ENCODE data around the gene TMEM132D. TPM values are rescaled to one million over a fixed set of nuclear protein-coding genes. Genes with fewer than 3 reads are reported as not detected.

Gene TMEM132D
- total RNA-seq, 1 donor from 2014 or later = not detected

GRCh38 chr12:129145381-129145780 is 758.4 kb downstream of the TMEM132D start:
- DNase-seq (ENCODE audit: low read depth) = no peak
- TF ChIP-seq CTCF (IDR thresholded peaks at IDR 0.05; ENCODE audit: insufficient read depth, low read depth, low read length) (no peak), EZH2 (IDR thresholded peaks at IDR 0.05; ENCODE audit: insufficient read depth, low read length) (no peak)
- Histone ChIP-seq H3K4me2 (ENCODE audit: low read length) (no peak overlapping the region), H3K36me3 (ENCODE audit: insufficient read depth, low read length) (no peaks in the 10 kb centered on the region), H3K27me3 (ENCODE audit: insufficient read depth, low read length) (no peaks in the 10 kb centered on the region), H2AFZ (ENCODE audit: low read depth, low read length) (no peak overlapping the region), H3K9ac (ENCODE audit: low read length) (no peak overlapping the region), H3K4me3 (ENCODE audit: insufficient read depth, low read depth, low read length) (no peak overlapping the region), H3K4me1 (ENCODE audit: insufficient read depth, low read length) (no peaks in the 10 kb centered on the region), H4K20me1 (ENCODE audit: insufficient read depth, low read length) (no peaks in the 10 kb centered on the region), H3K79me2 (ENCODE audit: insufficient read depth, low read length) (no peaks in the 10 kb centered on the region), H3K9me3 (ENCODE audit: insufficient read depth, low read depth, low read length) (no peaks in the 10 kb centered on the region), H3K27ac (ENCODE audit: low read depth, low read length) (no peak overlapping the region)
- no peaks in the 10 kb centered on the region for H3K36me3 Mint-ChIP-seq (ENCODE audit: low read depth, unreplicated experiment)
- no peak for FAIRE-seq
- no peak overlapping the region for H3K27ac Mint-ChIP-seq (ENCODE audit: unreplicated experiment)
- H3K9me3 Mint-ChIP-seq (ENCODE audit: unreplicated experiment) = peaks cover 11% of the 10 kb centered on the region
- no peak overlapping the region for H3K4me3 Mint-ChIP-seq (ENCODE audit: unreplicated experiment)
- H3K27me3 Mint-ChIP-seq (ENCODE audit: low read depth, unreplicated experiment) = no peaks in the 10 kb centered on the region
- H3K4me1 Mint-ChIP-seq (ENCODE audit: low read depth, unreplicated experiment) = no peaks in the 10 kb centered on the region

GRCh38 chr12:129138776-129139175 is 765.0 kb downstream of the TMEM132D start:
- H3K4me1 Mint-ChIP-seq (ENCODE audit: low read depth, unreplicated experiment) = no peaks in the 10 kb centered on the region
- FAIRE-seq = no peak
- H3K4me2 ChIP-seq (ENCODE audit: low read length) = no peak overlapping the region

More at GRCh38 chr12:129138776-129139175, 765.0 kb downstream of the TMEM132D start:
- DNase-seq (ENCODE audit: low read depth) = no peak
- Histone ChIP-seq H3K27me3 (ENCODE audit: insufficient read depth, low read length) (no peaks in the 10 kb centered on the region), H3K27ac (ENCODE audit: low read depth, low read length) (no peak overlapping the region), H3K36me3 (ENCODE audit: insufficient read depth, low read length) (no peaks in the 10 kb centered on the region), H2AFZ (ENCODE audit: low read depth, low read length) (no peak overlapping the region), H4K20me1 (ENCODE audit: insufficient read depth, low read length) (no peaks in the 10 kb centered on the region), H3K9ac (ENCODE audit: low read length) (no peak overlapping the region), H3K4me1 (ENCODE audit: insufficient read depth, low read length) (no peaks in the 10 kb centered on the region), H3K4me3 (ENCODE audit: insufficient read depth, low read depth, low read length) (no peak overlapping the region), H3K79me2 (ENCODE audit: insufficient read depth, low read length) (no peaks in the 10 kb centered on the region), H3K9me3 (ENCODE audit: insufficient read depth, low read depth, low read length) (peaks cover 4% of the 10 kb centered on the region)
- H3K4me3 Mint-ChIP-seq (ENCODE audit: unreplicated experiment) = no peak overlapping the region
- H3K27ac Mint-ChIP-seq (ENCODE audit: unreplicated experiment) = no peak overlapping the region
- no peak for TF ChIP-seq CTCF (IDR thresholded peaks at IDR 0.05; ENCODE audit: insufficient read depth, low read depth, low read length)
- no peak for TF ChIP-seq EZH2 (IDR thresholded peaks at IDR 0.05; ENCODE audit: insufficient read depth, low read length)
- H3K36me3 Mint-ChIP-seq (ENCODE audit: low read depth, unreplicated experiment) = no peaks in the 10 kb centered on the region
- no peaks in the 10 kb centered on the region for H3K27me3 Mint-ChIP-seq (ENCODE audit: low read depth, unreplicated experiment)
- H3K9me3 Mint-ChIP-seq (ENCODE audit: unreplicated experiment) = peaks cover 3% of the 10 kb centered on the region

Measured in astrocyte (in vitro differentiated cells and primary cell).